ENCODE results near the gene ALPK3.

Gene ALPK3

GRCh38 chr15:84852212-84852611 lies 35.1 kb downstream of the ALPK3 start:
- TF ChIP-seq TAF1 (IDR thresholded peaks at IDR 0.05; ENCODE audit: low read depth) (no peak), RAD21 (IDR thresholded peaks at IDR 0.05; ENCODE audit: low read depth) (no peak), NFIC (IDR thresholded peaks at IDR 0.05) (no peak), EGR1 (IDR thresholded peaks at IDR 0.05) (no peak), ZBTB7A (IDR thresholded peaks at IDR 0.05; ENCODE audit: low read depth) (no peak), TEAD4 (IDR thresholded peaks at IDR 0.05) (no peak), CEBPB (IDR thresholded peaks at IDR 0.05) (no peak), YY1 (IDR thresholded peaks at IDR 0.05; ENCODE audit: low read depth) (no peak), CREB1 (IDR thresholded peaks at IDR 0.05; ENCODE audit: low read depth) (no peak), EP300 (IDR thresholded peaks at IDR 0.05; ENCODE audit: borderline replicate concordance) (no peak), FOXM1 (IDR thresholded peaks at IDR 0.05; ENCODE audit: borderline replicate concordance, low read depth) (no peak), USF1 (IDR thresholded peaks at IDR 0.05) (no peak), MAX (IDR thresholded peaks at IDR 0.05) (no peak), TCF12 (IDR thresholded peaks at IDR 0.05; ENCODE audit: low read depth) (no peak), REST (IDR thresholded peaks at IDR 0.05; ENCODE audit: low read depth) (no peak)

- TF ChIP-seq EP300 (IDR thresholded peaks at IDR 0.05; ENCODE audit: borderline replicate concordance) (no peak), RAD21 (IDR thresholded peaks at IDR 0.05; ENCODE audit: low read depth) (no peak), CREB1 (IDR thresholded peaks at IDR 0.05; ENCODE audit: low read depth) (no peak), TAF1 (IDR thresholded peaks at IDR 0.05; ENCODE audit: low read depth) (no peak), USF1 (IDR thresholded peaks at IDR 0.05) (no peak), YY1 (IDR thresholded peaks at IDR 0.05; ENCODE audit: low read depth) (no peak), NFIC (IDR thresholded peaks at IDR 0.05) (no peak), REST (IDR thresholded peaks at IDR 0.05; ENCODE audit: low read depth) (no peak), FOXM1 (IDR thresholded peaks at IDR 0.05; ENCODE audit: borderline replicate concordance, low read depth) (no peak), TEAD4 (IDR thresholded peaks at IDR 0.05) (no peak), ZBTB7A (IDR thresholded peaks at IDR 0.05; ENCODE audit: low read depth) (no peak), CEBPB (IDR thresholded peaks at IDR 0.05) (no peak), MAX (IDR thresholded peaks at IDR 0.05) (no peak)
These were observed 38.0 kb downstream of the ALPK3 start for GRCh38 chr15:84855136-84855535.

- no peak for TF ChIP-seq NFIC (IDR thresholded peaks at IDR 0.05)
- no peak for TF ChIP-seq TEAD4 (IDR thresholded peaks at IDR 0.05)
- no peak for TF ChIP-seq TCF12 (IDR thresholded peaks at IDR 0.05; ENCODE audit: low read depth)
- TF ChIP-seq CEBPB (IDR thresholded peaks at IDR 0.05), result no peak
- no peak for TF ChIP-seq ZBTB7A (IDR thresholded peaks at IDR 0.05; ENCODE audit: low read depth)
- no peak for TF ChIP-seq EGR1 (IDR thresholded peaks at IDR 0.05)
- TF ChIP-seq USF1 (IDR thresholded peaks at IDR 0.05), result no peak
- TF ChIP-seq TAF1 (IDR thresholded peaks at IDR 0.05; ENCODE audit: low read depth), result no peak
- TF ChIP-seq RAD21 (IDR thresholded peaks at IDR 0.05; ENCODE audit: low read depth), result no peak
These were observed 38.6 kb downstream of the ALPK3 start for GRCh38 chr15:84855765-84856164.

GRCh38 chr15:84856731-84857417 lies 39.7 kb downstream of the ALPK3 start:
- TF ChIP-seq RAD21 (IDR thresholded peaks at IDR 0.05; ENCODE audit: low read depth), result no peak
- TF ChIP-seq CREB1 (IDR thresholded peaks at IDR 0.05; ENCODE audit: low read depth), result no peak
- no peak for TF ChIP-seq NFIC (IDR thresholded peaks at IDR 0.05)
- no peak for TF ChIP-seq REST (IDR thresholded peaks at IDR 0.05; ENCODE audit: low read depth)
- no peak for TF ChIP-seq YY1 (IDR thresholded peaks at IDR 0.05; ENCODE audit: low read depth)
- TF ChIP-seq USF1 (IDR thresholded peaks at IDR 0.05), result no peak
- no peak for TF ChIP-seq ZBTB7A (IDR thresholded peaks at IDR 0.05; ENCODE audit: low read depth)

Data from Ishikawa (cell line).